A549 treated with Hydrocortisone at 1 μM for 4 hours (cell line): ENCODE results near the gene EPM2A. TPM values are rescaled to one million over a fixed set of nuclear protein-coding genes. Genes with fewer than 3 reads are reported as not detected.

Experiments used
- total RNA-seq: library from RNA; stranded (reverse); fragments of 200-300 nt; extraction: Qiagen RNA extraction; gene quantifications from 5 replicates; pipeline ENCODE4 v1.2.3, GENCODE V29; 2022

The EPM2A gene
- total RNA-seq, result 2.5 to 3.2 TPM (median 2.9 TPM) in 5 replicates

DNA sequence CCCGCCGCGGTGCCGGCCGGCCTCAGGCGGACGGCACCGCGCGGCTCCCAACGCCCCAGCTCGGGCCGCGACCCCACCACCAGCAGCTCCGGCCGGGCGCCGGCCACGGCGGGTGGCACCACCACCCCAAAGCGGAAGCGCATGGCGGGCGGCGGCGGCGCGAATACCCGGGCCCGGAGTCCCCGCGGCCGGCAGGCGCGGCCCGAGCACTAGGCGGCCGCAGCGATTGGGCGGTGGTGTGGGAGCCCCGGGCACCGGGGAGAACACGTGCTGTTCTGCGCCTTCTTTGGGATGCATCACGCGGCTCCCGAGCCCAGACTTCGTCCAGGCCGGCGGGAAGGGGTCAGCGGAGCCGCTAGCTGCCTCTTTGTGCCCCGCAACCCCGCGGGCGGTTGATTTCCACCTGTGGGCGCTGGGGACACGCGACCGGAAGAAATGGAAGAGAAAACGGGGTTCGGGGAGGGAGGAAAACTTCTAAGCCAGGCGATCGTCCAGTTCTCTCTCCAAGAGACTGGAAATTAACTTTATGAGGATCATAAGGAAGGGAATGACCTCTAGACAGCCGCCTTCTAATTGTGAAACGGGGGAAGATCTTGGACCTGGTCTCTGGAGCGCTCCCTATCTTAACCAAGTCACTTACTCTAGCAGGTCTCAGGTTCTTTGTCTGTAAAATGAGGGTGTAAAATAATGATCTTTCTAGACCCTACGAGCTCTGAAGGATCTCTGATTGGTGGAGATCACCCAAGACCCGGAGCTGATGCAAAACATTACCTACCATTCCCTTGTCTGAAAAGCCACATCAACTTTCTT is at the start of gene EPM2A:
EPM2A (minus strand) TSS at position 165 of the 810 bp plus-strand sequence; CDS start at position 143, 22 bp downstream.

Other genes starting within 250 kb of the EPM2A start
- gene FBXO30, start 79.3 kb upstream of the EPM2A start, total RNA-seq, result 3.7 to 6.2 TPM (median 4.6 TPM) in 5 replicates
- 2.1 to 4.3 TPM (median 3.3 TPM) in 5 replicates for gene SHPRH, start 228.8 kb upstream of the EPM2A start, total RNA-seq